GM12872 (cell line): Measurements from ENCODE around the gene AKR1B15.

Source experiments
- CTCF ChIP-seq: IDR thresholded peaks from 3 replicates; pipeline ENCODE4 v1.5.1; 2011; ENCODE audit warnings: low read depth, mild to moderate bottlenecking, low read length, moderate library complexity; ENCODE audit not compliant: insufficient read depth

The AKR1B15 gene

GRCh38 chr7:134629445-134629844, 80.5 kb downstream of the AKR1B15 start:
- no peak for TF ChIP-seq CTCF
